Measurements from ENCODE around the gene OPN1SW. TPM values are rescaled to one million over a fixed set of nuclear protein-coding genes. Genes with fewer than 3 reads are reported as not detected.

OPN1SW gene
- total RNA-seq, 3 donors from 2014 or later = not detected

DNA sequence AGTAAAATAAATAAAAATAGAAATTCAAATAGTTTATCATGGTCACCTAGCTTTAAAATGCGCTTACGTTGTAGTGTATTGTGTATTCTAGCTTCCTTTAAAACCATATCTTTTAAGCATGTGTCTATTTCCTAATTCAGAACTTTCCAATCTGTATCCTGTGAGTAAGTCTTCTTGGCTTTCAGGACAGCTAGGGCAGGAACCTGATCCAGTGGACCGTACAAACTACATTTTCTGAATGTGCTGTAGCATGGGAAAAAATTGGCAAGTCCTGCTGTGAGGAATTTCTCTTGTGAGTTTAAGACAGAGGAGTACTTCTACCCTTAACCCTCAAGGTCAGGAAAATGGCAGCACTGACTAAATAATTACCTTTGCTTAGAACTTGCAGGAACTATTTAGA is 12.1 kb downstream of the OPN1SW start:
- no peaks in the 10 kb centered on the region for H3K27me3 ChIP-seq
- no peak for DNase-seq (ENCODE audit: low spot score in 2 of 2)
- H3K27ac ChIP-seq = no peak overlapping the region
- H3K36me3 ChIP-seq = peaks cover 10% of the 10 kb centered on the region
- H3K4me1 ChIP-seq = no peaks in the 10 kb centered on the region
- intact Hi-C loops (cut with DNase I; ENCODE audit: low total_unique reads) = no loop called here
- H3K4me3 ChIP-seq = no peak overlapping the region
- H3K9me3 ChIP-seq = no peaks in the 10 kb centered on the region
- TF ChIP-seq POLR2A (IDR thresholded peaks at IDR 0.05) (no peak), POLR2AphosphoS5 (IDR thresholded peaks at IDR 0.05) (no peak)
- TF ChIP-seq, protein P1, sequence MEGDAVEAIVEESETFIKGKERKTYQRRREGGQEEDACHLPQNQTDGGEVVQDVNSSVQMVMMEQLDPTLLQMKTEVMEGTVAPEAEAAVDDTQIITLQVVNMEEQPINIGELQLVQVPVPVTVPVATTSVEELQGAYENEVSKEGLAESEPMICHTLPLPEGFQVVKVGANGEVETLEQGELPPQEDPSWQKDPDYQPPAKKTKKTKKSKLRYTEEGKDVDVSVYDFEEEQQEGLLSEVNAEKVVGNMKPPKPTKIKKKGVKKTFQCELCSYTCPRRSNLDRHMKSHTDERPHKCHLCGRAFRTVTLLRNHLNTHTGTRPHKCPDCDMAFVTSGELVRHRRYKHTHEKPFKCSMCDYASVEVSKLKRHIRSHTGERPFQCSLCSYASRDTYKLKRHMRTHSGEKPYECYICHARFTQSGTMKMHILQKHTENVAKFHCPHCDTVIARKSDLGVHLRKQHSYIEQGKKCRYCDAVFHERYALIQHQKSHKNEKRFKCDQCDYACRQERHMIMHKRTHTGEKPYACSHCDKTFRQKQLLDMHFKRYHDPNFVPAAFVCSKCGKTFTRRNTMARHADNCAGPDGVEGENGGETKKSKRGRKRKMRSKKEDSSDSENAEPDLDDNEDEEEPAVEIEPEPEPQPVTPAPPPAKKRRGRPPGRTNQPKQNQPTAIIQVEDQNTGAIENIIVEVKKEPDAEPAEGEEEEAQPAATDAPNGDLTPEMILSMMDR (IDR thresholded peaks at IDR 0.05) = no peak

DNA sequence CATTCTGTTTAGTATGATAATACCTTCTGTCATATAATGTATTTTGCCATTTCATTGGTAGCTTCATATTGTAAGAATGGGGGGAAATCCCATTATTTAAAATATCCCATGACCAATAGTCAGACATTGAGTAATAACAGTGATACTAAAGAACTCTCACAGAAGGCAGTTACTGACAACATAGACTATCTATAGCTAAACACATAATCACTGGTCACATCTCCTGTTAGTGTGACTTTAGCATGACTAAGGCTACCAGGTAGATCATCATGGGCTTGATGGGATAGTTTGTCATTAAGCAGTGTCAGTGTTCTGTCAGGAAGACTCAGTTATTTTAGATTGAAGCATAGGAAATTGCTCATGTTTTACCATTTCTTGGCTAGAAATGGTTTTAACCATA is 16.4 kb downstream of the OPN1SW start:
- TF ChIP-seq POLR2AphosphoS5 (IDR thresholded peaks at IDR 0.05) (no peak), POLR2A (IDR thresholded peaks at IDR 0.05) (no peak)
- TF ChIP-seq, protein P1 (IDR thresholded peaks at IDR 0.05) = no peak
- peaks cover 10% of the 10 kb centered on the region for H3K36me3 ChIP-seq
- intact Hi-C loops (cut with DNase I; ENCODE audit: low total_unique reads) = no loop called here
- DNase-seq (ENCODE audit: low spot score in 2 of 2) = no peak
- no peaks in the 10 kb centered on the region for H3K4me1 ChIP-seq
- no peak overlapping the region for H3K4me3 ChIP-seq
- H3K27ac ChIP-seq = no peak overlapping the region
- H3K27me3 ChIP-seq = no peaks in the 10 kb centered on the region
- H3K9me3 ChIP-seq = no peaks in the 10 kb centered on the region

DNA sequence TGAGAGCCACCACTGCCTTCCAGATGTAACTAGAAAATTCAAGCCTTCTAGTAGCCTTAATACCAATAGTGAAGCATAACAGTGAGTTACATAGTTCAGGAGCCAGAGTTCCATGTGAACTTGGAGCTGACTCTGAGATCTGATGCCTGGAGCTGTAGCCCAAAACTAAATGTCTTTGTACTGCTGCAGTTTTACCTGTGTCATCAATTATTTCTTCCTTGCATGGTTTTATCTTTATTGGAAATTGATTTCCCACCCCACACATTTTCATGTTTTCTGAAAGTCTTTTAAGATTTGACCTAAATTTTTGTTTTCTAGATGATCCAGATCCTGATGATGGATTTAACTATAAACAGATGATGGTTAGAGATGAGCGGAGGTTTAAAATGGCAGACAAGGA is 17.0 kb downstream of the OPN1SW start:
- Histone ChIP-seq H3K4me1 (no peaks in the 10 kb centered on the region), H3K36me3 (peaks cover 10% of the 10 kb centered on the region), H3K27ac (no peak overlapping the region), H3K9me3 (no peaks in the 10 kb centered on the region), H3K27me3 (no peaks in the 10 kb centered on the region), H3K4me3 (no peak overlapping the region)
- TF ChIP-seq POLR2A (IDR thresholded peaks at IDR 0.05) = no peak
- TF ChIP-seq, protein P1 (IDR thresholded peaks at IDR 0.05) = no peak
- no peak for TF ChIP-seq POLR2AphosphoS5 (IDR thresholded peaks at IDR 0.05)
- intact Hi-C loops (cut with DNase I; ENCODE audit: low total_unique reads) = no loop called here
- no peak for DNase-seq (ENCODE audit: low spot score in 2 of 2)

DNA sequence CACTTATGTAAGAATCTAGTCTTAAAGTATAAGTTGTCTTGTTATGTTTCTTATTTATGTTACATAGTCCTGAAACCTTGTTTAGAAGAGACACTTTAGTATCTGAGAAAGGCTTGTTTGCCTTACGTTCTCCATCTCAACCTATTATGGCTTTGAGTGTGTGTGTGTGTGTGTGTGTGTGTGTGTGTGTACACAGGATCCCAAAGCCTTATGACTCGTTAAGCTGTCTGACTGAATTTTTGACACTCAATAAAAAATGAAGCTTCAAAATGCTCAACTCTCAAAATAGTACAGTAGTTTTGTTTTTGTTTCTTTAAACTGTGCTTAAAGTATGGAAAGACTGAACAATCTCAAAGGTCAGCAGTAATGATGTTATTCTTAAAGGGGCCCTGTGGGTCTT is 18.4 kb downstream of the OPN1SW start:
- intact Hi-C loops (cut with DNase I; ENCODE audit: low total_unique reads) = no loop called here

DNA sequence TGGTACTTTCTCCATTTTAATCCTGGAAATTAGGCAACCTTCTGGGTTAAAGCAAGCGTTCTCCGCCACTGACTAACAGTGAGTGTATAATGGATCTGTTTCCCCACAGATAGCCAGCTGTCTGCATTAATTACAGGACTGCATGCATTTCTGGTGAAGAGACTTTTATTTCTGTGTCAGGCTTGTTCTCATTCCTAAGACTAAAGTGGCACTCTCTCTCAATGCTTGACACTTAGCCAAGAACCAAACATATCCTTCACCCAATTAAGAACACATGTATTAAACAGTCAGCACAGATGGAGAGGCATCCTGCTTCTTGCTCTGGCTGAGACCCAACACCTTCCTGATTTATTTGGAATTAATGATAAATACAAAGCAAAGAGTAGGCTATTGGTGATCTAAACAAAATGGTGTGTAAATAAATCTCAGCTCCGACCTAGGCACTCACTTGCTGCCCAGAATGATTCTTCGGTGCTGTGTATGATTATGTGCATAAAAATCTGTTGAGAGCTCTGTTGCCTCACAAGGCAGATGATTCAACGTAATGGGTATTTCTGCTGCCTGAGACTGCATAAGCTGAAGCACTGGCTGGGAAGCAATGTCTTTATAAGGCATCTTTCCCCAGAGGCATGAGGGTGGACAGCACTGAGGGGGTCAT is 19.6 kb downstream of the OPN1SW start:
- Histone ChIP-seq H3K4me1 (no peaks in the 10 kb centered on the region), H3K4me3 (no peak overlapping the region), H3K36me3 (peaks cover 6% of the 10 kb centered on the region), H3K9me3 (no peaks in the 10 kb centered on the region), H3K27me3 (no peaks in the 10 kb centered on the region), H3K27ac (peak overlapping the region in 1 of 2 donors; percentile 40)
- intact Hi-C loops (cut with DNase I; ENCODE audit: low total_unique reads) = no loop called here
- DNase-seq (ENCODE audit: low spot score in 2 of 2) = no peak
- TF ChIP-seq POLR2AphosphoS5 (IDR thresholded peaks at IDR 0.05) (no peak), POLR2A (IDR thresholded peaks at IDR 0.05) (no peak)
- TF ChIP-seq, protein P1 (IDR thresholded peaks at IDR 0.05) = no peak

More for the DNA sequence above, 18.4 kb downstream of the OPN1SW start:
- Histone ChIP-seq H3K4me3 (no peak overlapping the region), H3K9me3 (no peaks in the 10 kb centered on the region), H3K27me3 (no peaks in the 10 kb centered on the region), H3K4me1 (no peaks in the 10 kb centered on the region), H3K27ac (no peak overlapping the region), H3K36me3 (peaks cover 10% of the 10 kb centered on the region)
- no peak for DNase-seq (ENCODE audit: low spot score in 2 of 2)
- TF ChIP-seq, protein P1 (IDR thresholded peaks at IDR 0.05) = no peak
- TF ChIP-seq POLR2AphosphoS5 (IDR thresholded peaks at IDR 0.05) = no peak
- no peak for TF ChIP-seq POLR2A (IDR thresholded peaks at IDR 0.05)

Measured in breast epithelium (tissue), 4 donors.